Measurements from ENCODE around the gene CFAP92.

DNA sequence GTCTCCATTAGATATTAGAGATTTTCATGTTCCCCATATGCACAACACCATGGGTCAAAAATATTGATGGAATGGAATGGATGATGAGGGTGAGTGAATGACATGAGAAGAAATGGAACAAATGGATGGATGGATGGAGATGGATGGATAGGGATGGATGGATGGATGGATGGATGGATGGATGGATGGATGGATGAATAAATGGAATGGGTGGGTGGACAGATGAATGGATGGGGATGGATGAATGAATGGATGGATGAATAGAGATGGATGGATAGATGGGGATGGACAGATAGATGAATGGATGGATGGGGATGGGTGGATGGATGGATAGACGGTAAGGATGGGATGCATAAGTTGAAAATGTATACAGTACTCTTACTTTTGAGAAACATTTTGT, 18.6 kb downstream of the CFAP92 start:
- TF ChIP-seq, protein P1, sequence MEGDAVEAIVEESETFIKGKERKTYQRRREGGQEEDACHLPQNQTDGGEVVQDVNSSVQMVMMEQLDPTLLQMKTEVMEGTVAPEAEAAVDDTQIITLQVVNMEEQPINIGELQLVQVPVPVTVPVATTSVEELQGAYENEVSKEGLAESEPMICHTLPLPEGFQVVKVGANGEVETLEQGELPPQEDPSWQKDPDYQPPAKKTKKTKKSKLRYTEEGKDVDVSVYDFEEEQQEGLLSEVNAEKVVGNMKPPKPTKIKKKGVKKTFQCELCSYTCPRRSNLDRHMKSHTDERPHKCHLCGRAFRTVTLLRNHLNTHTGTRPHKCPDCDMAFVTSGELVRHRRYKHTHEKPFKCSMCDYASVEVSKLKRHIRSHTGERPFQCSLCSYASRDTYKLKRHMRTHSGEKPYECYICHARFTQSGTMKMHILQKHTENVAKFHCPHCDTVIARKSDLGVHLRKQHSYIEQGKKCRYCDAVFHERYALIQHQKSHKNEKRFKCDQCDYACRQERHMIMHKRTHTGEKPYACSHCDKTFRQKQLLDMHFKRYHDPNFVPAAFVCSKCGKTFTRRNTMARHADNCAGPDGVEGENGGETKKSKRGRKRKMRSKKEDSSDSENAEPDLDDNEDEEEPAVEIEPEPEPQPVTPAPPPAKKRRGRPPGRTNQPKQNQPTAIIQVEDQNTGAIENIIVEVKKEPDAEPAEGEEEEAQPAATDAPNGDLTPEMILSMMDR (IDR thresholded peaks at IDR 0.05), result no peak
- TF ChIP-seq POLR2A (IDR thresholded peaks at IDR 0.05), result no peak

Measured in breast epithelium (tissue), 3 donors.